HG02642 (cell line): Measurements from ENCODE around the gene AMOT.

Experiments used
- ATAC-seq: cut with Tn5 transposase; IDR thresholded peaks from one replicate; pipeline ENCODE4 v1.9.1; 2021; ENCODE audit warnings: mild to moderate bottlenecking; ENCODE audit not compliant: unreplicated experiment, poor library complexity

AMOT gene

DNA sequence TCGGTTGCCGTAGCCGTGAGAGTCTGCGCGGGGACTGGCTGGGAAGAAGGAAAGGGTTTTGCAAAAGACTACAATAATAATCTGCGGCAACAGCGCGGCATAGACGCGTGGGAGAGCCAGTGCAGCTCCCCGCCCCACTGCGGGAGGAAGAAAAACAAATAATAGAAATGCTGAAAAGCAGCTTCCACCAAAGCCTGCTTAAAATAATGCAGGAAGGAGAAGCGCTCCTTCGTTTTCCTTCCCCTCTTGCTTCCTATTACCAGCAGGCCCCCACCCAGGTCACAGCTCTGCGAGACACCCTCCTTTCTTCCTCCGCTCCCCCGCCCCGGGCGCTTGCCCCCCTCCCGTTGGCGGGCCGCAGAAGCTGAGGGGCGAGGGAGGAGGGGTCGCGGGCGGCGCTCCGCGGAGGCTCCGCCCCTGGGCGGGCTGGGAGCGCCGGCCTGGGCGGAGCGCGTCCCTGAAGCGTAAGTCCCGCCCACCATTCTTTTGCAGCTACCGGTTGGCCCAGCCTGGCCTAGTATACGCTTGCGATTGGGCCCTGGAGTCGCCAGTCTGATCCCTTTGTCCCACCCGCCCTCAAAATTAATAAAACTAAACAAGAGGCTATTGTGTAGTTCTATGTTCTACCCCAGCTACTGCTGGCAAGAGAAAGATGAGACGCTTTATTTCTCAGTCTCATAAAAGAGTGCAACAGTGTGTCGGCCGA lies 636 bp upstream of the AMOT start:
- ATAC-seq: peak; percentile 95

DNA sequence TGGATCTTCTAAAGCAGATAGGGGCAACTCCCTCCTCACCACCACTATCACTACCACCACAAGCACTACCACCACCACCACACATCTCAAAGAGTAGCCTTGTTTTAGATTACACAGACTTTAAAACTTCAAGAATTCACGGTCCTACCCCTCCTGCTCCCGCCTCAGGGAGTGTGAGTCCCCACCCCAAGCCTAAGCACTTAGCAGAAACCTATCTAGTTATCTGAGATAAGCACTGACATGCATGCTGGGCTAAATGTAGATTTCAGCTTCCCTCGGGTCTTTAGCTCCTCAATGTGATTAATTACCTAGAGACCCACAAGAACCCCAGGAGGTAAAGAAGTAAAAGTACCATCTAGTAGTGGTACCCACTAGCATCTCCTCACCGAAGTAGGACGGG lies 775 bp downstream of the AMOT start:
- no peak for ATAC-seq

DNA sequence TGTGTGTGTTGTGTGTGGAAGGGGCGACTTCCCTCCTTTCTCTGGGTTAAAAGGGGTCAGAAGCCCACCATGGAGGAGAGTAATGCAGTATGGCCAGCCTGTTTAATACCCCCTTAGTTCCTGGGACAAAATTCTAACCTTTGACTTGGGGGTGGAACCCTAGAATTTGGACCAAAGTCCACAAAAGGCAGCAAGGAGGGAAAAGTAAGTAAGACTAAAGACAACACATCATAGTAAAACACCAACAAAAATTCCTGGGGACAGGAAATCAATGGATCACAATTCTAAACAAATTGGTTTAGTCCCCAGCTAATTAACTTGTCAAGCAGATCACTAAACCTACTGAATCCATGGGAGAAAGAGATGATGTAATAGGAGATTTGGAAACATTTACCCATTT lies 3.1 kb downstream of the AMOT start:
- ATAC-seq: no peak

DNA sequence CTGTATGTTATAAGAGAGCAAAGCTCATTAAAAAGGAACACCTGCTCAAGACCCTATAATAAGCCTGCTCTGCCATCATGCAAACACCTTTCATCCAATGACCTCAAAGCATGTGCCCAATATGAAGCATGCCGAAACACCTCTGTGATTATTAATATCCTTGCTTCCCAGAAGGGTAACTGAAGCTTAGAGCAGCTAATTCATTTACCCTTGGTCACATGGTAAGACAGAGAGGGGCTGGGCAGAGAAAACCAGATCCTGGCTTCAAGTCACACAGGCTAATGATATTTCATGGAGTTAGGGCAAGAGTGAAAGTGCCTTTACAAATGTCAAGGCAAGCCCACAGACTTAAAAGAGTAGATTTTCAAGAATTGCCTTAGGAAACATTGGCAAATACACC lies 5.6 kb downstream of the AMOT start:
- ATAC-seq: no peak

DNA sequence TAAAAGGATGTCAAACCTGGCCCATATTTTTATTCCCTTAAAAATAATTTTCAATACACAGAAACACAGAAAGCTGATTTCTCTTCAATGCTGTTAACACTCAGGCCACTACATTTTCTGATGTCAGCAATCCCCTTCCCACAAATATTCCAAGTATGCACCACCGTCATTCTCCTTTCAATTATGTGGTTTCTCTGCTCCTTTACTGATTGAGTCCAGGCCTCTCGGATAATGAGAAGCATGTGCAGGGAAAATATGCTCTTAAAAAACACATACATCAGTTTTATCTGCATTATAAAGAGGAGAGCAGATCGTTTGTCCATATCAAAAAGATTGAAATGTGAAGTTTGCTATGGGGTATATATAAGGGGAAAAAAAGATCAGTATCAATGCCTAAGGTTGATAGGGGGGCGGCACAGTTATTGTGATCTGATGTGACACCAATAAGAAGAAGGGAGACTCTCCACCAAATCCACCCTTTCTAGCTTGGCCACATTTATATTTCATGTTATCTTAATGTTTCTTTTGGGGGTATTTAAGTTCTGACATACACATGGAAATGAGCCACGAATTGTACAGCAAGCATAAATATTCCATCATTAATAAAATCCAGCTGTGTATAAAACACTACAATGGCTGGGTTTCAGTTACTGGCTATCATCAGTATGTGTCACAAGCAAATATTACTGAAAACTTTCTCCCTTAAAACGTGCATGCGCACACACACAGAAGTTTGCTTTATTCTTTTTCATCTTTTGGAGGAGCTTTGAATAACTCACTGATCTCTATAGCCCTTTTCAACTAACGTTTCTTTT lies 6.4 kb downstream of the AMOT start:
- no peak for ATAC-seq

DNA sequence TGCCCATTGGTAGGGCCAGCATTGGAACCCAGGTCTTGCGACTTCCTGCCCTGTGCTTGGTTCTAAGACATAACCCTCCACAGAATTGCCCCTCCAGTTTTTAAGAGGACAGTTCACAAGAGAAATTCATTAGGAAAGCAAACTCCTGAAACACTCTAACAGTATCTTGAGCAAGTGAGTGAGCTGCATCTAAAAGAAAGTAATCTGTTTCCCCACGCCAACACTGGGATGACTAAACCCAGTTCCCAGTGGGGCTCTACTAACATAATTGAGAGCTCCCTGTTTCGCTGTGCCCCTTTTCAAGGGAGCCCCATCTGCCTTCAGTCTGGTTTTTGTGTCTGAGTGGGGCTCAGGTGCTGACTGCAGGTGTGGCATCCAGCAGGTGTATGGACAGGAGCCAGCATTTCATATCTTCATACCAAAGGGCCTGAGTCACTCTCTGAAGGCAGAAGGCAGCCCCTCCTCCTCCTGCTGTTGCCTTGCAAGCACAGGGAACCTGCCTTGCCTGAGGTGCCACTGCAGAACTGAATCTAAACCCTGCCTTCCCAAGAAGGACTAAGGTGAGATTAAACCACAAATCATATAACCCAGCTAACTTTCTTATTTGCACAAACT lies 8.0 kb downstream of the AMOT start:
- ATAC-seq: no peak

DNA sequence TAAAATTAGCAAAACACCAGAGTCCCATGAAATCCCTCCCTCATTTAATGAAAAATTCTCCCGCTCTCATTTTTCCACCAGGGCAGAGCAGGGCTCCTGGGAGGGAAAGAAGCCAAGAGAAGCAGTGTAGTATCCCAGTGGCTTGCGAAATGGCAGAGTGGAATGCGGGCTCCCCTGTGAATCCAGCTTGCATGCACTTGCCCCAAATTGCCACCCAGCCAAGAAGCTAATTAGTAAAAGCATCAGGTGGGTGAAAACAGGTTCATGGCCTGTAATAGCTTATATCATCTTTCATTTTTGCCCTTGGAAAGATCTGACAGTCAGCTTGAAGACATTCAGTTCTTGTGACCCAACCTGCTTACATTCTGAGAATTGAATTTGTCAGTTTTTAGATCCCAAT lies 10.1 kb downstream of the AMOT start:
- ATAC-seq: no peak

DNA sequence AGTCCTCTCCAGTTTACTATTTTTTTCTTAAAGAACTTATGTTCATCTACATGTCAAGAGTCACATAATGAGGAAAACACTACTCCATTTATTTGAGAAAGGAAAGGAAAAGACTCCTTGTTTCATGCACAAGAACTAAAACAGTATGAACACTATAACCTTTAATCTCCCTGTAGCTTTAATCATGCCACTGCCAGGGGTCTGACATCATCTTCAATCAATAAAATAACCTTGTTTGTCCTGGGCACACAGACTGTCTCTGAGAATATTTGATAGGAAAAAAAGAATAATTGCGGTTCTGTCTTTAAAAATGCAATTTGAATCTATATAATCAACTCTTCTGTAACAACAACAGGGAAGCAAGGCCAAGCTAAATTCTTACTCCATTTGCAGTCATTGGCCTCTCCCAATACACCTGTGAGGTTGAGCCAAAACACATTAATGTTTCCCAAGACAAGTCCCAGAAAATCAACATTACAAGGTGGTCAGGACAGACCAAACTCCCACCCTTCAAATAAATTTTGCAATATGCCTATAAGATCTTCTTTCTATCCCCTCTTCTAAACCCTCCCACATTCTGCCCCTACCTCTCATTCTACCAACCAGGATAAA lies 13.2 kb downstream of the AMOT start:
- ATAC-seq: no peak

DNA sequence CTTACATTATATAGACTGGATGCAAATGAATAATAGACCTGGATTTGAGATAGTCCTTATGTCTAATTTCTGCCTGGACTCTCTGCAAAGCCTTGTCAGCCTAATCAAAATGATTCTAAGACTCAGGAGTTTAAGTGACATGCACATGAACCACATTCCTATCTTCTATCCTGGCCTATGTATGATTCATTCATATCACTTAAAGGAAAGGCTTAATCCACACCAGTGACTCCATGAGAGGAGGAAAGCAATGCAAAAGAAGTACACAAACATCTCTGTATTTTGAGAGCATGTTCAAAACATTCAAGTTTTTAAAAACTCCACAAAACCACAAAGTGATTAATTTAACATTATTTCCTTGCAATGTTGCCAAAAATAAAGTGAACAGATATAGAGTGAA lies 14.6 kb downstream of the AMOT start:
- ATAC-seq: no peak

DNA sequence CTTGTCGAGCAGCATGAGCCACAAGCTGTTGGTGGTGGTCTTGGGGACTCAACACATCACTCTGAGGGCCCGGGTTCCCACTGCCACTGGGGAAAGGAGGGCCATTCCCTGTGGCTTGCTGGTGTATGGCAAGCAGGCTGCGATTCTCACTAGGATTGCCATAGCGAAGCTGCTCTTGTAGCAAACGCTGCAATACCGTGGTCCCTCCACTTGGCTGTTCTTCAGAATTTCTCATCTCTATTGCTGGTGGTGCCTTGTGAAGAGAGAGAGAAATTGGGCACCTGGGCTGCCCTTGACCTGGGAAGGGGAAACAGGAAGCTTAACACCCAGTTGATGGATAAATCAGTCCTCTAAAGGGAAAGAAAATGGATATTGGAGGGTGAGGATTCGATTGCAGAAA lies 17.7 kb downstream of the AMOT start:
- ATAC-seq: no peak

DNA sequence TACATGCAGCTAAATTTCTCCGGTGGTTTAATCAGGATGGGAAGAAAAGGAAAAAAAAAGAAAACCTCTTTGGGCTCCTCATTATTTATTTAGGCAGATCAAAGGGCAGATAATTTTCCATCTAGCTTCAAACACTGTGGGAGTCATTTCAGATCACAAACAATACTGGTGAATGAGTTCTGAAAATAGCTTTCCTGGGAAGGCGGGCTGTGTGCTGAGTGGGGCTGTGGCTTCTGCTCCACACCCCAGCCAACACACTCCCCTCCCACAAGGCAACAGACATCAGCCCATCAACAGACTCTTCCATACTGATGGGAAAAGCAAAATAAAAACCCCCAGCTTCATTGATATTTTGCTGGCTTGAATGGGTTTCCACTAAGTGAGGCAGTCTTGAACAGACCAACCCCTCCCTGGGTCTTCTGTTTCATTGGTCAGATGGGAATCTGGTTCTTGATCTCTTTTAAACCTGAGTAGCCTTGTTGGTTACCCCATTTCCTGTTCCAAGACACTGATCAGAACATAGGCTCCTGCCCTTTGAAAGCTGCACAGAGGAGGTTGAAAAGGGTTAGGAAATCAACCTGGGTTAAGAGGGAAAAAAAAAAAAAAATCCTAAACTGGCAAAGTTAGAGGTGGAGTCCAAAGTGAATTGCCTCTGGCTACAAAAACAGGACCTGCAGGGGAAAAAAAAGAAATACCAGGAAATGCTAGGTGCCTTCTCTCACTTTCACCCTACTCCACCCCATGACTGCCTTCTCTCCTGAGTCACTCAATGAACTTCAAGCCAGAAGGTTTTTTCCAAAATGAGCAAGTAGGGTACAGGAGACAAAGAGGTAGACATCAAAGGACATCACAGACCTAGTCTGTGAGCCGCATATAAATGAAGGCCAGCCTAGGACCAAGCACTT lies 20.0 kb downstream of the AMOT start:
- no peak for ATAC-seq

DNA sequence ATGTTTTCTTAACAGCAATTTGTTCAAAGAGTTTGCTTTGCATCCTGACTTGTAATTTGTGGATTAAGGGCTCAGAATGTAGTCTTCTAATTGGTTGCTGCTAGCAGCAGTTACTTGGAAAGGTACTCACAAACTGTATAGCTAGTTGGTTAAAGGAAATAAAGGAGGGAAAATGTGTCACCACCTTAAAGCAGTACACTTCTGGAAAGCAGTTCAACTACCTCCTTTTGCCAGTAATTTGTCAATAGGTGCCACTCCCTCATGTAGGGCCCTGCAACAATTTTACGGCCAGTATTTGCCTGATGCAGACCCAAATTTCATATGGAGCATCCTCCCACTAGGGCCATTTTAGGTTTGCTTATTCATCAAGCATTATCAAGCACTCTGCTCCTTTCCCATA lies 20.8 kb downstream of the AMOT start:
- no peak for ATAC-seq

DNA sequence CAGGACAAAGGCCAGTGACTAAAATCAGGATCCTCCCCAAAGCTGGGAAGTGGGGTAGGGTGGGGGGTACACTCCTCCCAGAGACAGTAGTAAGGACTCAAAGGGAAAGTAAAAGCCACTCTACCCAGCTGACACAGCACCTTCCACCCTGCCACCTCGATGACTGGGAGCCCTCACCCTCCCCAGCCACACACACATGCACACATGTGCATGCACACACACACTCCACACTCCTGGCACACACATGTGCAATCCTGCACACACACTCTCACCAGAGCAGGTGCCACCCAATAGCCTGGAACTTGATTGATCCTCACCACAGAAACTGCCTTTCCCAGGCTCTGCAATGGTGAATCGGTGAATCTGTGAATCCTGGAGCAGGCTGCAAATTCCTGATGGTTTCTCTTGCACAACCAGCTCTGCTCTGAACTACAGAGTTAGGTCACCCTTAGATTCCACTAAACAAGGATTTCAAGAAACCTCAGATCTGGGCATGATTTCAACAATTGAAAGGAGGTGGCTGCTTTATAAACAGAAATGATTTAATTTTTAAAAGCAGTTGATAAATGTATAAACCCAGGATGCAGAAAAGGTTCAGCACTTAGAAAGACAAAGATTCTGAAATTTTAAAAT lies 21.5 kb downstream of the AMOT start:
- no peak for ATAC-seq

DNA sequence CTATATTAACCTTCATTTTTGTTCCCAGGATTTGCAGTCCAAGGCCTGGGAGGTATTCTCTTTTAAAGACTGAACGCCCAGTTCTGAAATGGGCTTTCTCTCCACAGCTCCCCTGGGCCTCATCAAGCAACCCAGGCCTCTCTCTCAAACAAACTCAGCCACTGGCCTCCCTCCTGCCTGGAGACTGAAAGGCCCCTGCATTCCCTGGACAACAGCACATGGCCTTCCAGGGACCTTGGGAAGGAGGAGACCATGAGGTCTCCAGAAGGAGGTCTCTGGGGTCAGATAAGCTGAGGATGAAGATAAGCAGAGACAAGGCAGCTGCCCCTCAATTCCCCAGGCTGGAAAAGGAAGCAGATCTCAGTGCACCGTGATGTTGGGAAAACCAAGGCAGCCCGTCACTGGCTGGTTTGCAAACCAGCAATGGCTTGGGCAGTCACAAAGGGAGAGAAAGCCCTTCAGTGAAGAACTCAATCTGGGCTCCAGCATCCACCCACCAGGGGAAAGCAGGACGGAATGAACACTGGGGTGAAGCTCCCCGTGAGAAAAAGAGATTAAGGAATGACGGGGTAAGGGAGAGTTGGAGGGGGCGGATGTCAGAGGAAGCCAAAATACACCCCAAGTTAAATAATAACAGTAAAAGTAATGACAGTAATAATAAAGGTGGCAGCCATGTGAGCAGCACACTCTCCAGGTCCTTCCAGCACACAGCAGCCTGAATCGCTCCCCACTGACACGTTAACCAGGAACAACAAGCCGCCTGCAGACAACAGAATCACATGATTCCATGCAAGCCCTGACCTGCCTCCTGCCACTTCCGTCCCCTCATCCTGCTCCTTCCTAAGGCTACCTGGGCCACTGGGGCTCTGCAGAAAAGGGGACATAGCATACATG lies 22.3 kb downstream of the AMOT start:
- ATAC-seq: no peak

DNA sequence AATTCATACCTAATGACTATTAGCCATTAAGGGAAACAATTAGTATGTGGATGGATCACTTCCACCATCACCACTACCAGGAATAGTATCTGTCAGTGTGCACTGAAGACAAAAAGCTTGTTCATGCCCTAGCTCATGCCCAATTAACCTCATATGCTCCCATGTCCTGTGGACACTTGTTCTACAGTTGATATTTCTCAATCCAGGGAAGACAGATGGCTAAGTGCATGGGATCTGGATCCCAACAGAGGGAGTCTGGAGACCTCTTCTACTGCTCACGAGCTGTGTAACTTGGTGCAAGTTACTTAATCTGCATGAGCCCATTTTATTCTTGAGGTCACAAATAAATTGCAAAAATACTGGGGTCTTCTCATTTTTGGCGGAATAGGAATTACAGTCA lies 23.7 kb downstream of the AMOT start:
- no peak for ATAC-seq

DNA sequence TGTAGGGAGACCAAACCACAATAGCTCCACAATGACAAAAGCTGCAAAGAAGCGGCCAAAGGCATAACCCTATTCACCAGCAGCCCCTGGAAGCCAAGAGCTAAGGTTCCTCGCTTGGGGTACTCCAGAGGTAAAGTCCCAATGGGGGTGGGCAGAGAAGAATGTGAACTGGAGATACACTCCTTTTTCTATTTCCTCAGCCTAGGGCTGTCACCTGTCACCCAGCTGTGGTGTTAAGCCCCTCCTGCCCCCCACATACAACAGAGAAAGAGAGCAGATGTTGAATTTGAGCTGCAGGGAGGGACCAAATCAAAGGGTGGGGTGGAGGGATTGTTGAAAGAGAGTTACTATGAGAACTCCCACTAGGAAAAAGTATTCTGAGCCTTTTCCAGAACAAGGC lies 26.1 kb downstream of the AMOT start:
- no peak for ATAC-seq

DNA sequence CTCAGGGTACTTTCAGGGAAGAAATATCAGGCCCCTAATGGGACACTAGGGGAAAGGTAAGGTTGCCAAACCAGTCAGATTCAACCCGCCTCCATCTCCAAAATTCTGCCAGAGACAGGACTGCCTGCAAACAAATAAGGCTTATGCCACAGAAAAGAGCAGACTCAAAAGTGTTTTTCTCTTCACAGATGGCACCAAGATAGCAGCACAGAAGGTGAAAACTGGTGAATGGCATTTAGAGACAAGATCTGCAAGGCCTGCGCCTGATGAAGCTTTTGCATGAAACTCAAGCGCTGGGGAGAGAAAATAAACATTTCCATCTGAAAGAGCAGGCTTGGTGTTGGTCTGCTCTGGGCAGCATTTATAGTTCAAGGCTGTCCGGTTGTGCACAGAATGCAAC lies 27.9 kb downstream of the AMOT start:
- no peak for ATAC-seq

DNA sequence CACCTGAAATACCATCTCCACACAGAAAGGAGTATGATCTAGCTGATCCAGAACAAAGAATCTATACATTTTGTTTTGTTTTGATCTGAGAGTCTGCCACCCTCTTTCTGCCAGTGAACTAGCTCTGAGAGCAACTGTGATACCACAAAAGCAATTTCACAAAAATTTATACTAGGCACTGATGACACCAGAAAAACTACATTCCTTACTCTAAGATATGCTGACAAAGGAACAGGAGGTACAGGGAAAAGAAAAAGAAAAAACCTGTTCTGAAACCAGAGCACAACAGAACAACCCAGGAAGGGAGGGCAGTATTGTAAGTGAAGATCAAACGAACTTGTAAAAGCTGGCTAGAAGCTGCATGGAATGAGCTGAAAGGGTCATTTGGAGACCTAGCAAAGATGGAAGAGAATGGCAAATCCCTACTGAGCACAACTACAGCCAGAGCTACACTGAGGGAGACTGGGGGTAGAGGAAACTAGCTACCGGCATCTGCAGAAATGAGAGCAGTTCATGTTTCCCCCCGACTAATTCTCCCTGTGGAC lies 31.9 kb downstream of the AMOT start:
- ATAC-seq: no peak
